Stimulated activated CD4-positive, alpha-beta T cell treated with anti-CD3 and anti-CD28 coated beads, TNF-alpha, amount 100 ng/mL, for 4 hours (primary cell): ENCODE measurements around the gene IQCH.

Experiments
- DNase-seq, 3 experiments: peaks; one replicate each; pipeline ENCODE4 v3.0.0-alpha.2; 2020; ENCODE audit warnings: low read depth in 3 of 3

IQCH gene

DNA sequence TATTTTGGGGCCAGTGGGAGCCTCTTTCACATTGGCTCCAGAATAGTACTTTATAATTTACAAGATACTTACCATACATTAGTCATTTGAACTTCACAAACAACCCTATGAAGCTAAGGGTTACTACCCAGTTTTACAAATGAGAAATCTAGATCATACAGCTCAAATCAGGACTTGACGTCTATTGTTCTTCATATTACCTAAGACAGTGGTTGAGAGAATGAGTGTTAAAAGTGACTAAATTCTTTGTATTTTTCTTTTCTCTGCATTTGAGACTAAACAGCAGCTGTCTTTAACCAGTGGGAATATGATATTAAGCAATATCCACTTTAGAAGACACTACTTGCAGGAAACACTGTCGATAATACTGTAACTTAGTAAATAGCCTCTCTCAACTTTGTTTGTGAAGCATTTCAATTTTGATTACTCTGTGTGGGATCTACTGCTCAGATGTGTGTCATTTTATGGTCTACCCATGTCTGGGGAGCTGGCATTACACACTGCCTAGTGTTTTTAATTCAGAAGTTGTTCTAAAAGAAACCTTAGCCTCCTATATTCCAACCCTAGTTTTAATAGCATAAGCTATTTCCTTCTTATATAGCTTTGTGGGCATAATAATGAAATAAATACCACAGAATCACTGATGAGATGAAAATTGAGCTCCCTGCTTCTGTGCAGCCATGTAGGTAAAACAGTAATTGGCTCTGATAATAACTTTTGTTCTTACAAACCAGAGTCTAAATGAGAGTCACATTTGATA, 45.9 kb downstream of the IQCH start:
- no peak for DNase-seq

DNA sequence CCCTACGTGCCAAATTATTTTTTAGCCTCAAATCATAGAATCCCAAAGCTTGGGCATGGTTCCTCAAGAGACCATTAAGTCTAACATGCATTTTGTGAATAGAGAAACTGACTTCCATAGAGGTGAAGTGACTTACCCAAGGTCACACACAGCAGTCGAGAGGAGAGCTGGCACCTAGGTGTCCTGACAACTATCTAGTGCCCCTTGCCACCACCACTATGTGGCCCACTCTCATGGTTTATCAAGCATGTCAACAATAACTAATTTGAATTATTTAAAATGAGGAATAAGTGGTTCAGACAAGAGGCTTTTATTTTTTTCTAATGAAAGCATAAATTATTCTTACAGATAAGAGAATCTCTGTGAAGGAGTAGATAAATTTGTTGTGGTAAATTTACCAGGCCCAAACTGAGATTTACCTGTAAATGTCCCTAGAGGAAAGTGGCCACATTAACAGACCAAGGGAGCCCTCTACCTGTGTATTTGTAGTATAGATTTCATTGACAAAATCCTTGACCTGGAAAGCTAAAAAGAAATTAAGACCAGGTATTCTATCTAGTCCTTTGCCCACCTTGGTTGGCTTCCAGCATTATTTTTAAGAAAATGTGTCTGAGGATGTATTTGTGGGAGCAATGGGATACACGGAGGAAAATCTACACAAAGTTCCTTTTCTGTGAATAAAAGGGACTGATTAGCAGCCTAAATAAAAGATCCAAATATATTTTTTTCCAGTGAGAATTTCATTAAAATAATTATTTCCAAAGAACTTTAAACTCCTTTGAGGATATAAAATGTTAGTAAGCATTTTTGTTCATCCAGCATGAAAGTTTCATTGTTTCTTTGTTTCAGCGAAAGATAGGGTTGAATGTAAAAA, 49.1 kb downstream of the IQCH start:
- DNase-seq = peak in 1 of 3 experiments; percentile 5

DNA sequence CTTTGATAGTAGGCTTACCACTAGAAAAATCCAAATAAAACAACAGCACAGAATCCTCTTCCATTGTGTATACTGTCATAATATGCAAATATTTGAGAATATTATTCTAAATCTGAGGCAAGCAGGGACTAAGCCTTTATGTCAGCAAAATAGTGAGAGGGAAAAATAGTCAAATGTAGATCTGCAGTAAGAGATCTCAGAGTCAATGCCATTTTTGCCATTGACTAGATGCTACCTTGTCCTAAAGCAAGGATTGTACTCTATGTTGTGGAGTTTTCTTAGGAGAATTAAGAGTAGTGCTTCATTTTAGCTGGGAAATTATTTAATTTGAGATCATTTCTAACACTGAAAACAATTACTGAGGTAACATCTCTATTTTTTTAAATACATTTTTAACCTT, 50.2 kb downstream of the IQCH start:
- DNase-seq = no peak

- no peak for DNase-seq
These were observed 50.9 kb downstream of the IQCH start for GRCh38 chr15:67305506-67305905.

- no peak for DNase-seq
These were observed 52.6 kb downstream of the IQCH start for GRCh38 chr15:67307156-67307555.

GRCh38 chr15:67307889-67308597, 53.5 kb downstream of the IQCH start:
- DNase-seq = no peak

DNA sequence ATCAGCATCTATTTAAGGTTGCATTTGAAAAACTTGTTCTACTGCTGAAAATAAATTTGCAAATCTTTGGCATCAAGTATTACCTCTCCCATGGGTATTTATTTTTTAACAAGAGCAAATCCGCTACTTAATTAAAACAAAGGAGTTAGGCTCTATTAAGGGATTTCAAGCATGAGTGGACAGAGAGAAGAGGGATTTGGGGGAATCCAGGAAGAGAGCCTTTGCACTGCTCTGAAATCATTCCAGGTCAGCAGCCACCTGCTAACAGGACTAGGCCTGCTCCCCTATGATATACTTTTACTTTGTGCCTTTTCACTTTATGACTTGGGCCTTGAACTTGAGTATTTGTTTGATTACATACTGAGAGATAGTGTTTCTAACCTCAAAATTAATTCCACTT, 57.1 kb downstream of the IQCH start:
- DNase-seq = no peak

DNA sequence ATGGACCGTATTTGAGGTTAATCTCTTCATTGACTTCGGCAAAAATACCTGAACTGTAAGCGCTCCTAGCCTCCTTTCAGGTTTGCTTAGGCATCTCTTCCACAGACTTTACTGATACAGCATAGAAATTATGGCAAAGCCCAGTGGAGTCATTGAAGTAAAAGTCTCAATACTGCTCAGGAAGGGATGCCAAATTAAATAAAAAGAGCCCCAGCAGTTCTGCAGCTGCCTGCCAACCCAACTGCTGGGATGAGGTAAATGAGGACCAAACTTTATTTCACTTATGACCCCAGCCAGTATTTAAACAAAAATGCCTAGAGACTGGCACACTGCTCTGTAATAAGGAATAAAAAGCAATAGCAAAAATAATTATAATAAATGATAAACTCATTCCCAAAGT, 65.4 kb downstream of the IQCH start:
- no peak for DNase-seq

DNA sequence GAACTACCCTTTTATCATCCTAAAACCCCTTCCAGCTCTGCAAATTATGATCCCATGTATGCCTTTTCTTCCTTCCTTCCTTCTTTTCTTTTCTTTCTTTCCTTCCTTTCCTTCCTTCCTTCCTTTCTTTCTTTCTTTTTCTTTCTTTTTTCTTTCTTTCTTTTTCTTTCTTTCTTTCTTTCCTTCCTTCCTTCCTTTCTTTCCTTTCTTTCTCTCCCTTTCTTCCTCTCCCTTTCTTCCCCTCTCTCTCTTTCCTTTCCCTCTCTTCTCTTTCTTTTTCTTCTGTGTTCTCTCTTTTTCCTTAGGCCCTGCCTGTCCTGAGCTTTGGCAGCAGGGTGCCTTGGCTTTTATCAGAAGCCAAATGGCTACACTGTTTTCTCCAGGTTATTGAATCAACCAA, 66.8 kb downstream of the IQCH start:
- DNase-seq = no peak

- DNase-seq = no peak
These were observed 67.9 kb downstream of the IQCH start for GRCh38 chr15:67322481-67322880.

DNA sequence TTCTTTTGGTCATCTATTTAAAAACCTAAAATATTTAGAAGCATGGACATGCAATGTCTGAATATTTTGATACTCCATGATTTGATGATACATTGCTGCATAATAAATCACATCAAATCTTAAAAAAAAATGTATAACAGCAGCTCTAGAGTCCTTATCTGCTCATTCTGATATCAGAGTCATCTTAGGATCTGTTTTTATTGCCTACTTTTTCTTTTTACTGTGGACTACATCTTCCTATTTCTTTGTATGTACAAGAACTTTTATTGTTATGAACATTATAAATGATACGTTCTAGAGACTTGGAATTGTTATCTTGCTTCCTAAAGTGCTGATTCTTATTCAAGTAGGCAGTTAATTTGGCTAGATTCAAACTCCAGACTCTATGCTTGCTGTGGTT, 72.7 kb downstream of the IQCH start:
- DNase-seq = no peak

GRCh38 chr15:67327737-67328136, 73.2 kb downstream of the IQCH start:
- DNase-seq = no peak

DNA sequence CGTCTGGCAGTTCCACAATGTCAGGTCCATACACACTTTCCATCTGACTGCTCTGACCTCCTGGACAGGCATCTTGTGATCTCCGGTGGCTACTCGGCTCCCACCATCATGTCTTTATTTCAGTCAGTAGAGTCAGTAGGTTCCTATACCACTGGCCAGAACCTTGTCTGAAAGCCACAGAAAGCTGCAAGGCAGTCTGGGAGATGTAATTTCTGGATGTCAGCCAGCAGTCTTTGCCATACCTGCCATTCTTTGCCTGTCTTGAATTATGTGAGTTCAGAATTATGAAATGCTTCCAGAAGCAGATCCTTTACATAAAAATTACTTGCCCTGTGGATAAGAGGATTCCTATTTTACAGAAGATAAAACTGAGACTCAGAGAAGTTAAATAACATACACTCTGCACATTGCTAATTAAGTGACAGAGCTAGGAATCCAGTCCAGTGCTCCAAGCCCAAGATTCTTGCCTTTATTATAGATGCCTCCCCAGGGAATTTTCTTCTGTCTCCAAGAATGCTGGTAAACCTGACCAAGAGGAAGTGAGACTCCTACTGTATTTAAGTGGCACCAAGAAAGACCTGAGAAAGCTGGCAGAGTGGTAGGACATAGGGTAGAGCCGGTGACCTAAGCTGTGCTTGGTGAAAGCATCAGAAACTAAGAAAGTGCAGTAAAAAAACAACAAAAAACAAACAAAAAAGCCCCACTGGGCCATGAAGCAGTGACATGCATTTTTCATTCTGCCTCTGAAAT, 75.6 kb downstream of the IQCH start:
- no peak for DNase-seq

DNA sequence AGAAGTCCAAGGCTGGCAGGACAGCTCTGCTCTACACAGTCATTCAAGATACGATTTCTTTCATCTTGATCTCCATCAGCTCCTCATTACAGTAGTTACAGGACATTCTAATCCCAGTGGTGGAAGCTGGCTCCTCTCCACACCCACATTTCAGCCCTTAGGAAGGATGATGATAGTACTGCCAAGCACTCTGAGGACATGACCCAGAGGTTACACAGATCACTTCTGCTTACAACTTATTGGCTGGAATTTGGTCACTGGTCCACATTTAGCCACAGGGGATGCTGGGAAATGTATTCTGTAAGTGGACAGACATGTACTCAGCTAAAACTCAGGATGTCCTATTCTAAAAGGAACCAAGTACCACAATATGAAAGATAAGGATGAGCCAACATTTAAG, 77.1 kb downstream of the IQCH start:
- no peak for DNase-seq

GRCh38 chr15:67335026-67335425, 80.4 kb downstream of the IQCH start:
- no peak for DNase-seq

DNA sequence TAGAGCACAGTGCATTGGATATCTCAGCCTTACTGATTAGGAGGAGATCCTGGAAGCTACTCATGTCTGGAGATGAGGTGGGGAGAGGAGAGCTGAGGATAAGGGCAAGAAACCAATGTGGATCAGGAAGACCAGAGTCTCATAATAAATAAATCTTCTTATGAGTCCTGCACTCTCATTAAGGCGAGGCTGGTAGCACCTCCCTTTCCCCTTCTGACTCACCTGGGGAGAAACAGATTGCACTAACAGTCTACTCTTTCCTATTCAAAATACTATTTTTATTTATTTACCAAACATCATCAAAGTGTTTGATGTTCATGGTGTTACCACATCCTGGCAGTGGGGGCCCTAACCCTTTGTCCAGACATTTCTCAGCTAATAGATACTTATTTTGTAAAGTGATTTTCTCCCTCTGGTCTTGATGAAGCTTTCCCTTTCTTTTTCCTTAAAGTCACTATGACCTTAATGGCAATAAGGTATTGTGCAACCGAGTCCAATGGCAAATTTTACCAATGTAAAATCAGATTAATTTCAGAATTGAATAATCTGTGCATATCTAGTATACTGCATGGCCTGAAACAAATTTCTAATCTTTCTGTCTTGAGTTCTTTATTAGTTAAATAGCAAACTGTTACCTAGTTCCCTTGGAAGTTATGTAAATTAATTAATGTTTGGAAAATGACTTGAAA, 81.1 kb downstream of the IQCH start:
- no peak for DNase-seq

DNA sequence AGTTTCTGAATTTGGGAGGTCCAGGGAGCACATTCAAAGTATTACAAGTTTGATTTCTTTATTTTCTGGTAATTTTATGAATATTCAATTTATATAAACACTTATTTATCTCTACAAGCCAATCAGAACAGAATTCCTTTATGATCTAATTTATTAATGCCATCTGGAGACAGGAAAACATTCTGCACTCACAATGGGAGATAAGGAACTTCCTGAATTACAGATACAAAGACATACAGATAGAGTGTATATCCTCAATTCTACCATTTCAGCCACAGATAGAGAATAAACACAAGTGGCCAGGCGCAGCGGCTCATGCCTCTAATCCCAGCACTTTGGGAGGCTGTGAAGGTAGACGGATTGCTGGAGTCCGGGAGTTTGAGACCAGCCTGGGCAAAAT, 86.0 kb downstream of the IQCH start:
- DNase-seq = no peak

GRCh38 chr15:67341539-67341938, 87.0 kb downstream of the IQCH start:
- DNase-seq = no peak

- no peak for DNase-seq
These were observed 88.6 kb downstream of the IQCH start for GRCh38 chr15:67343206-67343605.

DNA sequence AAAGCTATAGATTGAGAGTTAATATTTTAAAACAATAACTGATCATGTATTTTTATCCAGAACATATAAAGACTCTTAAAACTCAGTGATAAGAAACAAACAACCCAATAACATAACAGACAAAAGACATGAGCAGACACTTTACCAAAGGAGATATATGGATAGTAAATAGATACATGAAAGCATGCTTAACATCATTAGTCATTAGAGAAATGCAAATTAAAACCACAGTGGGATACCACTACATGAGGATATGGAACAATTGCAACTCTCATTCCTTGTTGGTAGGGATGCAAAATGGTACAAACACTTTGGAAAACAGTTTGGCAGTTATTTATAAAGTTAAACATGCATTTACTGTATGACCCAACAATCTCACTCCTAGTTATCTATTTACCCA, 95.0 kb downstream of the IQCH start:
- DNase-seq = no peak

- no peak for DNase-seq
These were observed 95.5 kb downstream of the IQCH start for GRCh38 chr15:67350042-67350441.
